Body of pancreas (tissue), 4 donors: ENCODE measurements around the gene TPD52L1.

Experiments used
- POLR2A ChIP-seq, 3 donors: fragments of 450-650 bp; IDR thresholded peaks; one replicate each; pipeline ENCODE4 v1.6.1; 2016; ENCODE audit warnings: antibody characterized with exemption in 3 of 3, mild to moderate bottlenecking in 2 of 3
- TF ChIP-seq, protein P1 (sequence below), 7 experiments: fragments of 450-650 bp in 4 of 7; fragments of 200-600 bp in 3 of 7; sonication (generic) in 3 of 7; IDR thresholded peaks; one replicate each; pipeline ENCODE4 v1.5.1; 2016 to 2019; ENCODE audit warnings: antibody characterized with exemption in 7 of 7

DNA sequence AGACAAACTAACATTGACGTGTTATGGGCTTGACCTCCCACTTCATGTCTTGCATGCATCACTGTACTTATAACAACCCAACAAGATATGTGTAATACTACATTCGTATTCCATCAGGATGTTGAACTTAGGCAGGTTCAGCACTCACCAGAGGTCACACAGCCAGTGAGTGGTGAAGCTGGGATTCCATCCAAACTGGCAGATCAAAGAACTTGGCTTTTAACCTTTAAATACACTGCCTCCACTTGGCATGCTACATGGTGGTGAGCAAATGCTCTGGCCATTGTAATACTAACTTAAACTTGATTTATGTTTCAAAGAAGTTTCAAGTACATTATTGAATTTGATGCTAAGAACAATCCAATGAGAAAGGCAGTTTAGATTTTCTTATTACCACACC, 158.9 kb downstream of the TPD52L1 start:
- TF ChIP-seq POLR2A (IDR thresholded peaks at IDR 0.05): no peak
- TF ChIP-seq, protein P1, sequence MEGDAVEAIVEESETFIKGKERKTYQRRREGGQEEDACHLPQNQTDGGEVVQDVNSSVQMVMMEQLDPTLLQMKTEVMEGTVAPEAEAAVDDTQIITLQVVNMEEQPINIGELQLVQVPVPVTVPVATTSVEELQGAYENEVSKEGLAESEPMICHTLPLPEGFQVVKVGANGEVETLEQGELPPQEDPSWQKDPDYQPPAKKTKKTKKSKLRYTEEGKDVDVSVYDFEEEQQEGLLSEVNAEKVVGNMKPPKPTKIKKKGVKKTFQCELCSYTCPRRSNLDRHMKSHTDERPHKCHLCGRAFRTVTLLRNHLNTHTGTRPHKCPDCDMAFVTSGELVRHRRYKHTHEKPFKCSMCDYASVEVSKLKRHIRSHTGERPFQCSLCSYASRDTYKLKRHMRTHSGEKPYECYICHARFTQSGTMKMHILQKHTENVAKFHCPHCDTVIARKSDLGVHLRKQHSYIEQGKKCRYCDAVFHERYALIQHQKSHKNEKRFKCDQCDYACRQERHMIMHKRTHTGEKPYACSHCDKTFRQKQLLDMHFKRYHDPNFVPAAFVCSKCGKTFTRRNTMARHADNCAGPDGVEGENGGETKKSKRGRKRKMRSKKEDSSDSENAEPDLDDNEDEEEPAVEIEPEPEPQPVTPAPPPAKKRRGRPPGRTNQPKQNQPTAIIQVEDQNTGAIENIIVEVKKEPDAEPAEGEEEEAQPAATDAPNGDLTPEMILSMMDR (IDR thresholded peaks at IDR 0.05): no peak
